Stimulated activated CD4-positive, alpha-beta T cell treated with anti-CD3 and anti-CD28 coated beads, Interleukin-15, amount 100 ng/mL, for 48 hours (primary cell): Measurements from ENCODE around the gene RTN4R.

Experiments used
- DNase-seq, 2 donors: peaks; one replicate each; pipeline ENCODE4 v3.0.0-alpha.2; 2020; ENCODE audit warnings: low read depth in 2 of 2

RTN4R gene

GRCh38 chr22:20257212-20258020, 10.7 kb downstream of the RTN4R start:
- DNase-seq, result no peak

- no peak for DNase-seq
Observed at GRCh38 chr22:20256551-20257211, 11.4 kb downstream of the RTN4R start.

GRCh38 chr22:20256027-20256426, 12.1 kb downstream of the RTN4R start:
- DNase-seq, result no peak

- DNase-seq, result no peak
Observed at GRCh38 chr22:20254975-20255946, 12.9 kb downstream of the RTN4R start.

GRCh38 chr22:20253161-20253560, 15.0 kb downstream of the RTN4R start:
- DNase-seq, result no peak

GRCh38 chr22:20251981-20252380, 16.1 kb downstream of the RTN4R start:
- no peak for DNase-seq

GRCh38 chr22:20251491-20251890, 16.6 kb downstream of the RTN4R start:
- no peak for DNase-seq

- no peak for DNase-seq
Observed at GRCh38 chr22:20249797-20250354, 18.2 kb downstream of the RTN4R start.

GRCh38 chr22:20248461-20248978, 19.6 kb downstream of the RTN4R start:
- DNase-seq, result no peak

- DNase-seq, result no peak
Observed at GRCh38 chr22:20247608-20248171, 20.4 kb downstream of the RTN4R start.

- no peak for DNase-seq
Observed at GRCh38 chr22:20247010-20247505, 21.1 kb downstream of the RTN4R start.

- no peak for DNase-seq
Observed at GRCh38 chr22:20246368-20247009, 21.6 kb downstream of the RTN4R start.

GRCh38 chr22:20245577-20246367, 22.3 kb downstream of the RTN4R start:
- DNase-seq, result no peak

- DNase-seq, result no peak
Observed at GRCh38 chr22:20244691-20245576, 23.2 kb downstream of the RTN4R start.

GRCh38 chr22:20244250-20244648, 23.9 kb downstream of the RTN4R start:
- no peak for DNase-seq

- peak; percentile 36 to 47 for DNase-seq
Observed at GRCh38 chr22:20243537-20244249, 24.4 kb downstream of the RTN4R start.

- no peak for DNase-seq
Observed at GRCh38 chr22:20243176-20243536, 25.0 kb downstream of the RTN4R start.
